Prostate gland (tissue), 2 donors: ENCODE measurements around the gene ATP6V1C2. TPM values are rescaled to one million over a fixed set of nuclear protein-coding genes. Genes with fewer than 3 reads are reported as not detected.

Source experiments
- DNase-seq: peaks from one replicate; pipeline ENCODE4 v3.0.0-alpha.2; 2019; ENCODE audit warnings: low spot score
- H3K27ac ChIP-seq, 2 donors: fragments of 200-600 bp; sonication (generic); 2 replicates each; pipeline ENCODE4 v1.5.1; 2017 to 2019
- H3K27me3 ChIP-seq: fragments of 200-600 bp; sonication (generic); replicated peaks from 2 replicates; pipeline ENCODE4 v1.5.1; 2019; ENCODE audit not compliant: insufficient read depth
- H3K36me3 ChIP-seq, 2 donors: fragments of 200-600 bp; sonication (generic); 1 replicate in 1 of 2; 2 replicates in 1 of 2; pipeline versions ENCODE4 v1.5.1 to v1.8.1; 2017 to 2019
- H3K4me1 ChIP-seq: fragments of 200-600 bp; sonication (generic); replicated peaks from 2 replicates; pipeline ENCODE4 v1.5.1; 2019
- H3K4me3 ChIP-seq, 2 donors: fragments of 200-600 bp; sonication (generic); 2 replicates each; pipeline ENCODE4 v1.5.1; 2017 to 2019
- H3K9me3 ChIP-seq: fragments of 200-600 bp; sonication (generic); 2 replicates; pipeline ENCODE4 v1.5.1; 2017
- POLR2A ChIP-seq: fragments of 450-650 bp; IDR thresholded peaks from one replicate; pipeline ENCODE4 v1.6.1; 2016; ENCODE audit warnings: antibody characterized with exemption, mild to moderate bottlenecking
- POLR2AphosphoS5 ChIP-seq: sonication (generic); formaldehyde crosslinking; IDR thresholded peaks from one replicate; pipeline ENCODE4 v1.6.1; 2017; ENCODE audit warnings: antibody characterized with exemption
- WGBS: methylation state at CpG from one replicate; pipeline ENCODE4 v1.1.5; 2018; 5-methylcytosine and 5-hydroxymethylcytosine counted together
- intact Hi-C: fragments of 100-400 bp; cut with DNase I; formaldehyde crosslinking; loops from one replicate; pipeline ENCODE4 v1.14.2; 2022
- total RNA-seq, 2 donors: library from RNA; depleted of rRNA; stranded (reverse); fragments of >200 nt; gene quantifications; one replicate each; pipeline ENCODE4 v1.1.0, GENCODE V29; 2016
- TF ChIP-seq, protein P1 (sequence below), 4 experiments: fragments of 200-600 bp in 2 of 4; fragments of 450-650 bp in 2 of 4; sonication (generic) in 2 of 4; IDR thresholded peaks; 1 replicate in 3 of 4; 2 replicates in 1 of 4; pipeline ENCODE4 v1.5.1; 2016 to 2019; ENCODE audit warnings: antibody characterized with exemption in 4 of 4, mild to moderate bottlenecking in 2 of 4, moderate library complexity in 2 of 4

Gene ATP6V1C2
- total RNA-seq, 2 donors from 2014 or later = 0.41 to 4.0 TPM

DNA sequence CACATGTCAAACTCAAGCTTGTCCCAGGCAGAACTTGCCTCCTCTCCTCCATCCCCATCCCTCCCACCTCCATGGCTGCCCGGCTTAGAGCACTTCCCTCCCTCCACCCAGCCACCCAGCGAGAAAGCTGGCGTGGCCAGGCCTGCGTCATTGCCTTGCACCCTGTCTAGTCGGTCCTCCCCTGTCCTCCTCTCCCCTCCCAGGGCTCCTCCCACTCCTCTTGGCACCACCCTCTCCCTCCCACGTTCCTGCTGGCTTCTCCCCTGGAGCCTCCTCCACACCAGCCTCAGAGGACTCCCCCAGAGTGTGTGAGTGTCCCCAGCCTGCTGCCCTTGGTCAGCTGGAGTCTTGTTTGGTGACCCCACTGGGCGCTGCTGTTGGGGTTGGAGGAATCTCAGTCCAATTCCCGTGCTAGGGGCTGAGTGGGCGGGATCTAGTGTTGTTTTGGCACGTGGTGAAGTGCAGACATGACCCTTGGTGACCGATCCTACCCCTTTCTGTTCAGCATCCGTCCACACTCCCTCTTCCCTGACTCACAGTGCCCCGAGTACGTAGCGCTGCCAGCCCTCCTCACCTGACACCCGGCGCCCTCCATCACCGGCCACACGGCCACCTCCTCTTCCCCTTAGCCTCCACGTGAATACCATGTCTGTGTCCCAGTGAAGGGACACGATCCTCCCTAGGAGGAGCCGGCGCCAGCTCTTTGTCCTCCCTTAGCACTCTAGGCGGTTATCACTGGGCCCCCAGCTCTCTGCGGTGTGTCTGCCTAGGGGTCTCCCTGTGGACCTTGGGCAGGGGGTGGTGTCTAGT lies 41.4 kb downstream of the ATP6V1C2 start:
- Histone ChIP-seq H3K36me3 (no peaks in the 10 kb centered on the region), H3K4me3 (no peak overlapping the region), H3K9me3 (no peaks in the 10 kb centered on the region), H3K27me3 (no peaks in the 10 kb centered on the region), H3K27ac (no peak overlapping the region), H3K4me1 (no peaks in the 10 kb centered on the region)
- TF ChIP-seq POLR2AphosphoS5 (no peak), POLR2A (no peak)
- TF ChIP-seq, protein P1, sequence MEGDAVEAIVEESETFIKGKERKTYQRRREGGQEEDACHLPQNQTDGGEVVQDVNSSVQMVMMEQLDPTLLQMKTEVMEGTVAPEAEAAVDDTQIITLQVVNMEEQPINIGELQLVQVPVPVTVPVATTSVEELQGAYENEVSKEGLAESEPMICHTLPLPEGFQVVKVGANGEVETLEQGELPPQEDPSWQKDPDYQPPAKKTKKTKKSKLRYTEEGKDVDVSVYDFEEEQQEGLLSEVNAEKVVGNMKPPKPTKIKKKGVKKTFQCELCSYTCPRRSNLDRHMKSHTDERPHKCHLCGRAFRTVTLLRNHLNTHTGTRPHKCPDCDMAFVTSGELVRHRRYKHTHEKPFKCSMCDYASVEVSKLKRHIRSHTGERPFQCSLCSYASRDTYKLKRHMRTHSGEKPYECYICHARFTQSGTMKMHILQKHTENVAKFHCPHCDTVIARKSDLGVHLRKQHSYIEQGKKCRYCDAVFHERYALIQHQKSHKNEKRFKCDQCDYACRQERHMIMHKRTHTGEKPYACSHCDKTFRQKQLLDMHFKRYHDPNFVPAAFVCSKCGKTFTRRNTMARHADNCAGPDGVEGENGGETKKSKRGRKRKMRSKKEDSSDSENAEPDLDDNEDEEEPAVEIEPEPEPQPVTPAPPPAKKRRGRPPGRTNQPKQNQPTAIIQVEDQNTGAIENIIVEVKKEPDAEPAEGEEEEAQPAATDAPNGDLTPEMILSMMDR (IDR thresholded peaks at IDR 0.05) = no peak
- no peak for DNase-seq
- intact Hi-C loops = no loop called here
- 62% methylated on average over 25 of the region's 25 CpGs for WGBS

GRCh38 chr2:10763461-10763800 lies 42.0 kb downstream of the ATP6V1C2 start:
- no peak overlapping the region for H3K4me3 ChIP-seq
- H3K27ac ChIP-seq = no peak overlapping the region
- 80% methylated on average over 9 of the region's 9 CpGs for WGBS
- intact Hi-C loops = no loop called here
- H3K4me1 ChIP-seq = no peaks in the 10 kb centered on the region
- no peaks in the 10 kb centered on the region for H3K36me3 ChIP-seq
- no peaks in the 10 kb centered on the region for H3K27me3 ChIP-seq
- DNase-seq = no peak
- H3K9me3 ChIP-seq = no peaks in the 10 kb centered on the region
- no peak for TF ChIP-seq POLR2A
- TF ChIP-seq, protein P1 (IDR thresholded peaks at IDR 0.05) = no peak
- no peak for TF ChIP-seq POLR2AphosphoS5

DNA sequence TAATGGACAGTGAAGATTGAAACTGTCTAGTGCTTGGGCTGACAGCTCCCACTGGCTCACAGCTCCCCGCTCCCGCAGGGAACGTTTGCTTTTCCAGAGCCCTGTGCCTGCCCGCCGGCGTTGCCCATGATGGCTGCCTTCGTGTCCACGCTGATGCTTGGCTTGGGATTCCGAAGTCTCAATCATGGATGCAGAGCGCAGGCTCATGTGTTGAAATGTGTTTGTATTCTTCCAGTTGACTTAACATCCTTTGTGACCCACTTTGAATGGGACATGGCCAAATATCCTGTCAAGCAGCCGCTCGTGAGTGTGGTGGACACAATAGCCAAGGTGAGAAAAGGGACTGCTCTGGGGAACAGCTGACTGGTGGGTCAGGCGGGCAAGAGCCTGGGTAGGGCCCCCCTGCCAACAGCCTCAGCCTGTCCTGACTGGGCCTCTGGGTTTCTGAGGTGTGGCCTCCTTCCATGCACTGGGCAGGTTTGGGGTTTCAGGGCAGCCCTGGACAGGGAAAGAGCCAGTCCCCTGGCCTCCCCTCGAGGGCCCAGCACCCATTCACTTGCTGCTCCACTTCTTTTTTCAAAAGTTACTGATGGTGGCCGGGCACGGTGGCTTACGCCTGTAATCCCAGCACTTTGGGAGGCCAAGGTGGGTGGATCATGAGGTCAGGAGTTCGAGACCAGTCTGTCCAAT lies 42.8 kb downstream of the ATP6V1C2 start:
- H3K27ac ChIP-seq = no peak overlapping the region
- H3K4me3 ChIP-seq = no peak overlapping the region
- no peaks in the 10 kb centered on the region for H3K27me3 ChIP-seq
- intact Hi-C loops = no loop called here
- H3K9me3 ChIP-seq = no peaks in the 10 kb centered on the region
- no peak for DNase-seq
- WGBS = 89% methylated on average over 18 of the region's 18 CpGs
- no peaks in the 10 kb centered on the region for H3K36me3 ChIP-seq
- TF ChIP-seq POLR2AphosphoS5 = no peak
- TF ChIP-seq, protein P1 (IDR thresholded peaks at IDR 0.05) = no peak
- TF ChIP-seq POLR2A = no peak
- no peaks in the 10 kb centered on the region for H3K4me1 ChIP-seq

- intact Hi-C loops = no loop called here
- H3K9me3 ChIP-seq = no peaks in the 10 kb centered on the region
- DNase-seq = no peak
- no peaks in the 10 kb centered on the region for H3K27me3 ChIP-seq
- no peak overlapping the region for H3K4me3 ChIP-seq
- no peak for TF ChIP-seq POLR2AphosphoS5
- TF ChIP-seq POLR2A = no peak
- TF ChIP-seq, protein P1 (IDR thresholded peaks at IDR 0.05) = no peak
- H3K4me1 ChIP-seq = no peaks in the 10 kb centered on the region
- 72% methylated on average over 4 of the region's 4 CpGs for WGBS
- no peak overlapping the region for H3K27ac ChIP-seq
- H3K36me3 ChIP-seq = no peaks in the 10 kb centered on the region
Observed at GRCh38 chr2:10764896-10765295, 43.5 kb downstream of the ATP6V1C2 start.
